Neural progenitor cell (in vitro differentiated cells): Measurements from ENCODE around the gene SSC5D. TPM values are rescaled to one million over a fixed set of nuclear protein-coding genes. Genes with fewer than 3 reads are reported as not detected.

Experiments used
- DNase-seq: peaks from one replicate; pipeline ENCODE4 v3.0.0-alpha.2; 2016; ENCODE audit warnings: low spot score
- H2AFZ ChIP-seq: fragments of 200-600 bp; sonication (generic); replicated peaks from 2 replicates; pipeline ENCODE4 v1.6.1; 2016; ENCODE audit warnings: antibody characterized with exemption
- H3F3A ChIP-seq: fragments of 200-600 bp; sonication (generic); 2 replicates; pipeline ENCODE4 v1.6.1; 2016; ENCODE audit warnings: antibody characterized with exemption, low read depth
- H3K27ac ChIP-seq: fragments of 200-600 bp; sonication (generic); 2 replicates; pipeline ENCODE4 v1.5.1; 2016; ENCODE audit warnings: mild to moderate bottlenecking
- H3K27me3 ChIP-seq: fragments of 200-600 bp; sonication (generic); 2 replicates; pipeline ENCODE4 v1.6.1; 2016; ENCODE audit warnings: mild to moderate bottlenecking, moderate library complexity
- H3K36me3 ChIP-seq: fragments of 200-600 bp; sonication (generic); 2 replicates; pipeline ENCODE4 v1.5.1; 2016
- H3K4me1 ChIP-seq: fragments of 200-600 bp; sonication (generic); 2 replicates; pipeline ENCODE4 v1.6.1; 2016; ENCODE audit warnings: mixed run types
- H3K4me2 ChIP-seq: fragments of 200-600 bp; sonication (generic); 2 replicates; pipeline ENCODE4 v1.6.1; 2016
- H3K4me3 ChIP-seq: fragments of 200-600 bp; sonication (generic); 2 replicates; pipeline ENCODE4 v1.5.1; 2016
- H3K79me2 ChIP-seq: fragments of 200-600 bp; sonication (generic); 2 replicates; pipeline ENCODE4 v1.6.1; 2016; ENCODE audit warnings: low read depth
- H3K9ac ChIP-seq: fragments of 200-600 bp; sonication (generic); 2 replicates; pipeline ENCODE4 v1.6.1; 2016
- H3K9me3 ChIP-seq: fragments of 200-600 bp; sonication (generic); 2 replicates; pipeline ENCODE4 v1.5.1; 2016; ENCODE audit warnings: low read depth
- H4K20me1 ChIP-seq: fragments of 200-600 bp; sonication (generic); 2 replicates; pipeline ENCODE4 v1.6.1; 2016; ENCODE audit warnings: low read depth
- H3K27ac Mint-ChIP-seq: 3 replicates; pipeline ENCODE4 v1.8.0; 2021; ENCODE audit warnings: mixed read lengths
- H3K27me3 Mint-ChIP-seq: 2 replicates; pipeline ENCODE4 v1.8.0; 2022; ENCODE audit warnings: low read depth, mild to moderate bottlenecking, inconsistent platforms, moderate library complexity, mixed read lengths; ENCODE audit not compliant: insufficient read depth
- H3K36me3 Mint-ChIP-seq: 3 replicates; pipeline ENCODE4 v1.8.0; 2021; ENCODE audit warnings: mixed read lengths
- H3K4me1 Mint-ChIP-seq: 3 replicates; pipeline ENCODE4 v1.8.0; 2021; ENCODE audit warnings: mixed read lengths
- H3K4me3 Mint-ChIP-seq: 3 replicates; pipeline ENCODE4 v1.8.0; 2021; ENCODE audit warnings: mild to moderate bottlenecking, moderate library complexity, mixed read lengths
- H3K9me3 Mint-ChIP-seq: 3 replicates; pipeline ENCODE4 v1.8.0; 2020; ENCODE audit warnings: mixed read lengths
- EZH2 ChIP-seq: fragments of 200-600 bp; sonication (generic); IDR thresholded peaks from 2 replicates; pipeline ENCODE4 v1.6.1; 2017; ENCODE audit warnings: antibody characterized with exemption, mild to moderate bottlenecking, moderate library complexity
- EZH2phosphoT487 ChIP-seq: fragments of 200-600 bp; sonication (generic); IDR thresholded peaks from 2 replicates; pipeline ENCODE4 v1.6.1; 2017; ENCODE audit warnings: antibody characterized with exemption
- total RNA-seq: library from RNA; depleted of rRNA; stranded (reverse); fragments of >200 nt; gene quantifications from 2 replicates; pipeline ENCODE4 v1.2.3, GENCODE V29; 2015; ENCODE audit warnings: low replicate concordance
- TF ChIP-seq, protein P1 (sequence below): fragments of 200-600 bp; sonication (generic); IDR thresholded peaks from 2 replicates; pipeline ENCODE4 v1.5.1; 2017; ENCODE audit warnings: antibody characterized with exemption, mild to moderate bottlenecking

The SSC5D gene
- total RNA-seq, 1 donor from 2014 or later = not detected

DNA sequence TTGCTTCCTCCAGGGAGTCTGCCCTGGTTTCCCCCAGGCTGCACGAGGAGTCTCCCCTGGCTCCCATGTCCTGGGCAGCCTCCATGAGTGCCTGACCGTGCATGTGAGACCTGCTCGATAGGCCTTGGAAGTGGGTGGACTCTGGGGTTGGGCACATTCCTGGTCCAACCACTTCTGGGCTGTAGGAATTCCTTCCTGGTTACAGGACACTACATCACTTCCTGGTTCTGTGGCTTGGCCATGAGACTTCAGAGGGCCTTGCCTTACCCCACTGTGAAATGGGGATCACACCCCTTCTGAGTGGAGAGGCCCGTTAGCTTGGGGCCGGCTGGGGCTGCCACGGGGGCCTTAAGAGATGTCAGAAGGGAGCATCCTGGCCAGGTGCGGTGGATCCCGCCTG is 15.8 kb upstream of the SSC5D start:
- Mint-ChIP-seq H3K27me3 (peaks cover 15% of the 10 kb centered on the region), H3K4me1 (peaks cover 27% of the 10 kb centered on the region), H3K27ac (no peak overlapping the region), H3K36me3 (no peaks in the 10 kb centered on the region), H3K4me3 (no peak overlapping the region), H3K9me3 (no peaks in the 10 kb centered on the region)
- H3K9me3 ChIP-seq = no peaks in the 10 kb centered on the region
- TF ChIP-seq EZH2phosphoT487 (no peak), EZH2 (no peak)
- TF ChIP-seq, protein P1, sequence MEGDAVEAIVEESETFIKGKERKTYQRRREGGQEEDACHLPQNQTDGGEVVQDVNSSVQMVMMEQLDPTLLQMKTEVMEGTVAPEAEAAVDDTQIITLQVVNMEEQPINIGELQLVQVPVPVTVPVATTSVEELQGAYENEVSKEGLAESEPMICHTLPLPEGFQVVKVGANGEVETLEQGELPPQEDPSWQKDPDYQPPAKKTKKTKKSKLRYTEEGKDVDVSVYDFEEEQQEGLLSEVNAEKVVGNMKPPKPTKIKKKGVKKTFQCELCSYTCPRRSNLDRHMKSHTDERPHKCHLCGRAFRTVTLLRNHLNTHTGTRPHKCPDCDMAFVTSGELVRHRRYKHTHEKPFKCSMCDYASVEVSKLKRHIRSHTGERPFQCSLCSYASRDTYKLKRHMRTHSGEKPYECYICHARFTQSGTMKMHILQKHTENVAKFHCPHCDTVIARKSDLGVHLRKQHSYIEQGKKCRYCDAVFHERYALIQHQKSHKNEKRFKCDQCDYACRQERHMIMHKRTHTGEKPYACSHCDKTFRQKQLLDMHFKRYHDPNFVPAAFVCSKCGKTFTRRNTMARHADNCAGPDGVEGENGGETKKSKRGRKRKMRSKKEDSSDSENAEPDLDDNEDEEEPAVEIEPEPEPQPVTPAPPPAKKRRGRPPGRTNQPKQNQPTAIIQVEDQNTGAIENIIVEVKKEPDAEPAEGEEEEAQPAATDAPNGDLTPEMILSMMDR = no peak
- H3K27ac ChIP-seq = no peak overlapping the region
- no peaks in the 10 kb centered on the region for H3K27me3 ChIP-seq
- H4K20me1 ChIP-seq = no peaks in the 10 kb centered on the region
- peaks cover 30% of the 10 kb centered on the region for H3K4me1 ChIP-seq
- H3K79me2 ChIP-seq = peaks cover 4% of the 10 kb centered on the region
- no peaks in the 10 kb centered on the region for H3K36me3 ChIP-seq
- H3F3A ChIP-seq = peaks cover 47% of the 10 kb centered on the region
- H3K9ac ChIP-seq = no peak overlapping the region
- H2AFZ ChIP-seq = no peak overlapping the region
- DNase-seq = no peak
- no peak overlapping the region for H3K4me3 ChIP-seq
- H3K4me2 ChIP-seq = no peak overlapping the region

DNA sequence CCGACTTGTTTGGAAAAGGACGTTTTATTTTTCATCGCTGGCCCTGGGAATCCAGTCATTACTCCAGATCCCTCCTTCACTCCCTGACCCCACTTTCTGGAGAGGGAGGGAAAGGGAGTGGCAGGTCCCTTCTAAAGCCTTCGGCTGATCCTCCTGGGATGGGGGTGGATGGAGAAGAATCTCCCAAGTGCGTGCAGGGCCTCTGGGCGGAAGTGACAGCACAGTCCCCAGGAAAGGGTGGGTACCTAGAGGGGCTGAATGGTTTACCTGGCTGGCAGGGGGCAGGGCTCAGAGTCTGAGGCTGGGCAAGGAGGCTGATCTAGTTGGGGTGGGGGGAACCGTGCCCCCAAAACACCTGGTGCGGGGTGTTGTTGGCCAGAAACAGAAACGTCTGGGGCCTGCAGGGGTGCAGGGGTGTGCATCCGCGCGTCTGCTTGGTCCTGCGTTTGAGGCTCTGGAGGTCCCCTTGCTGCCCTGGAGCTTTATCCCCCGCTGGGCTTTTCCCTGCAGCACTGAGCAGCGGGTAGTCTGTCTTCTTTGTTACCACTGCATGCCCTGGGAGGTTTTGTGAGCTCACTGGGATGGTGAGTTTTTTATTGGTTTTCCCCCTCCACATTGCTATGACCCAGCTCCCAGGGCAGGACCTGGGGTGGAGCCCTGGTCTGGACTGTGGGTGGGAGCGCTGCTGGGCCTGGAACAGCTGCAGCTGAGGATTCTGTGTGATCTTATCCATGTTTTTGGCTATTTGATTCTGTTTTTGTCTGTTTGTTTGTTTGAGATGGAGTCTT is 14.8 kb upstream of the SSC5D start:
- H3K36me3 Mint-ChIP-seq = no peaks in the 10 kb centered on the region
- H3K27me3 Mint-ChIP-seq = peaks cover 15% of the 10 kb centered on the region
- Histone ChIP-seq H3K4me1 (peaks cover 35% of the 10 kb centered on the region), H3F3A (peaks cover 49% of the 10 kb centered on the region), H2AFZ (peak overlapping the region; percentile 39), H3K9me3 (no peaks in the 10 kb centered on the region), H3K27ac (peak overlapping the region; percentile 27), H3K4me2 (peak overlapping the region; percentile 56), H3K4me3 (no peak overlapping the region), H3K9ac (no peak overlapping the region), H3K79me2 (peaks cover 14% of the 10 kb centered on the region), H3K36me3 (no peaks in the 10 kb centered on the region), H4K20me1 (no peaks in the 10 kb centered on the region), H3K27me3 (no peaks in the 10 kb centered on the region)
- H3K27ac Mint-ChIP-seq = peak overlapping the region; percentile 85
- no peaks in the 10 kb centered on the region for H3K9me3 Mint-ChIP-seq
- H3K4me3 Mint-ChIP-seq = no peak overlapping the region
- DNase-seq = peak; percentile 49
- peaks cover 35% of the 10 kb centered on the region for H3K4me1 Mint-ChIP-seq
- no peak for TF ChIP-seq EZH2
- TF ChIP-seq, protein P1 = no peak
- TF ChIP-seq EZH2phosphoT487 = no peak

DNA sequence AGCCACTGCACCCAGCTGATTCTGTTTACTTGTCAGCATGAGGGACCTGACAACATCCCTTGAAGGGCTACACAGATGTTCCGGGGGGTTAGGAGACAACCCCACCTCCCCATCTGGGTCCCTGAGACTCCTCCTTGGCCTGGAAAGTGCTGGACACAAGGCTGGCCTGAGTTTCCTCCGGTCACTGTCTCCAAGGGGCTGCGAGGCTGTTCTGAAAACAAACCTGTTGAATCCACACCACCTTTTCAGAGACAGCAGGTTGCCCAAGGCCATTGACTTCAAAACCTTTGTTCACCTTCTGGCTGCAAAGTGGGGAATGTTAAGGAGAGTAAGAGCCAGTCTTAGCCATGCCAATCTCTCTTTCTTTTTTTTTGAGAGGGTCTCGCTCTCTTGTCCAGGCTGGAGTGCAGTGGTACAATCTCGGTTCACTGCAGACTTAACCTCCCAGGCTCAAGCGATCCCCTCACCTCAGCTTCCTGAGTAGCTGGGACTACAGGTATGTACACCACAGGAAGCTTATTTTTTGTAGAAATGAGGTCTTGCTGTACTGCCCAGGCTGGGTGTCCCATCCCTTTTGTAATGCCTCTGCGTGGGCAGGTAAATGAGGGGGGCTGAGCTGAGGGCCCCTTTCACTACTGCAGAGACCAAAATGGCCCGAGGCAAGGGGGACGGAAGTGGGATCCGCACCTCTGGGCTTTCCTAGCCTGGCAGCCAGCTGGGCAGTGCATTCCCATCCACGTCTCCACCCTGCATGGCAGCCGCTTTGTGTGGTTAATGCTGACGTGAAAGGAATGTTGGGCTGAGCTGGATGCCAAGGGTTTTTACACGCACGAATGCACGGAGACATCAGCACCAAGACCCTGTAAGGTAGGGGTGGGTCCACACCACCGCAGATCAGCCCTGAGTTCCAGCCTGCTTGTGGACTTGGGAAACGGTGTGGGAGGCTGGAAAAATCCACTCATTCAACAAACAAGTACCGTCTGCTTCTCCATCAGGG is 13.7 kb upstream of the SSC5D start:
- no peak overlapping the region for H3K4me3 ChIP-seq
- H3K79me2 ChIP-seq = peaks cover 19% of the 10 kb centered on the region
- H2AFZ ChIP-seq = no peak overlapping the region
- Mint-ChIP-seq H3K27me3 (peaks cover 15% of the 10 kb centered on the region), H3K9me3 (no peaks in the 10 kb centered on the region), H3K27ac (peak overlapping the region; percentile 21), H3K4me3 (peak overlapping the region; percentile 65), H3K36me3 (no peaks in the 10 kb centered on the region), H3K4me1 (peaks cover 45% of the 10 kb centered on the region)
- H3K36me3 ChIP-seq = no peaks in the 10 kb centered on the region
- H3K9ac ChIP-seq = no peak overlapping the region
- H3K9me3 ChIP-seq = no peaks in the 10 kb centered on the region
- peaks cover 49% of the 10 kb centered on the region for H3F3A ChIP-seq
- H3K4me2 ChIP-seq = peak overlapping the region; percentile 1
- H3K4me1 ChIP-seq = peaks cover 35% of the 10 kb centered on the region
- peak; percentile 61 for DNase-seq
- no peak for TF ChIP-seq EZH2phosphoT487
- TF ChIP-seq EZH2 = no peak
- TF ChIP-seq, protein P1 = no peak
- H4K20me1 ChIP-seq = no peaks in the 10 kb centered on the region
- H3K27me3 ChIP-seq = no peaks in the 10 kb centered on the region
- no peak overlapping the region for H3K27ac ChIP-seq
